Measurements from ENCODE around the gene PRRT4. TPM values are rescaled to one million over a fixed set of nuclear protein-coding genes. Genes with fewer than 3 reads are reported as not detected.

Gene PRRT4
- total and polyA plus RNA-seq, 2 of the 13 experiments (the other 11 are each of a cell fraction or from before 2014, with no cell fraction given), result not detected

DNA sequence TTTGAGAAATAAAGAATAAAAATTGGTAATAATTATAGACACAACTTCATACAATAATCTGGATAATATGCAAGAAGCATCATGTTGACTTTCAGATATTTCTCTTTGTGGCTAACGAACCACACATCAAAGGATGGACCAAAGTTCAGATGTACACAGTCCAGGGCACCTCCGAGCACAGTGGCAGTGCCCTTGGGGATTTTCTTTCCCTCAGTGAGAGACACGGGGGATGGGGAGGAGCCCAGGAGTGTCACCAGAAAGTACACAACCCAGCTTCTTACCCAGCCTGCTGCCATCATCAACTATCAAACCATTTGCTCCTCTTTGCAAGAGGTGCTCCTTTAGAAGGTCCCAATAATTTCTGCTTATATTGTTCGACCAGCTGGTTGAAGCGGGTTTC lies 51.0 kb downstream of the PRRT4 start (continued):
- TF ChIP-seq, protein P1, sequence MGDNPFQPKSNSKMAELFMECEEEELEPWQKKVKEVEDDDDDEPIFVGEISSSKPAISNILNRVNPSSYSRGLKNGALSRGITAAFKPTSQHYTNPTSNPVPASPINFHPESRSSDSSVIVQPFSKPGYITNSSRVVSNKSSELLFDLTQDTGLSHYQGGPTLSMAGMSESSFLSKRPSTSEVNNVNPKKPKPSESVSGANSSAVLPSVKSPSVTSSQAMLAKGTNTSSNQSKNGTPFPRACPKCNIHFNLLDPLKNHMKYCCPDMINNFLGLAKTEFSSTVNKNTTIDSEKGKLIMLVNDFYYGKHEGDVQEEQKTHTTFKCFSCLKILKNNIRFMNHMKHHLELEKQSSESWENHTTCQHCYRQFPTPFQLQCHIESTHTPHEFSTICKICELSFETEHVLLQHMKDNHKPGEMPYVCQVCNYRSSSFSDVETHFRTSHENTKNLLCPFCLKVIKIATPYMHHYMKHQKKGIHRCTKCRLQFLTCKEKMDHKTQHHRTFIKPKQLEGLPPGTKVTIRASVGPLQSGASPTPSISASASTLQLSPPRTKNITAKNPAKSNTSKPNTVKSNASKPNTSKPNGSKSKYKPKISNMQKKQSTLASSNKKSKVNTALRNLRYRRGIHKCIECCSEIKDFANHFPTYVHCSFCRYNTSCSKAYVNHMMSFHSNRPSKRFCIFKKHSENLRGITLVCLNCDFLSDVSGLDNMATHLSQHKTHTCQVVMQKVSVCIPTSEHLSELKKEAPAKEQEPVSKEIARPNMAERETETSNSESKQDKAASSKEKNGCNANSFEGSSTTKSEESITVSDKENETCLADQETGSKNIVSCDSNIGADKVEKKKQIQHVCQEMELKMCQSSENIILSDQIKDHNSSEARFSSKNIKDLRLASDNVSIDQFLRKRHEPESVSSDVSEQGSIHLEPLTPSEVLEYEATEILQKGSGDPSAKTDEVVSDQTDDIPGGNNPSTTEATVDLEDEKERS (CRISPR knock-in tag; IDR thresholded peaks at IDR 0.05), result no peak
- peak; percentile 65; the same call in 1 of the 2 replicates for TF ChIP-seq NCOA2 (CRISPR knock-in tag; IDR thresholded peaks at IDR 0.05)
- TF ChIP-seq, protein P2, sequence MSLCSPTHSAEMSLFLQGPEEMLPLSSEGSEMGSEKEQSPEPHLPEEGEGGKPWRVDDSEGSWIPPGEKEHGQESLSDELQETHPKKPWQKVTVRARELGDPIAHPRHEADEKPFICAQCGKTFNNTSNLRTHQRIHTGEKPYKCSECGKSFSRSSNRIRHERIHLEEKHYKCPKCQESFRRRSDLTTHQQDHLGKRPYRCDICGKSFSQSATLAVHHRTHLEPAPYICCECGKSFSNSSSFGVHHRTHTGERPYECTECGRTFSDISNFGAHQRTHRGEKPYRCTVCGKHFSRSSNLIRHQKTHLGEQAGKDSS (CRISPR knock-in tag; IDR thresholded peaks at IDR 0.05; ENCODE audit: borderline replicate concordance, low read depth), result no peak
- TF ChIP-seq AHR (CRISPR knock-in tag; IDR thresholded peaks at IDR 0.05), result no peak
- TF ChIP-seq ZNF724P (CRISPR knock-in tag; IDR thresholded peaks at IDR 0.05; ENCODE audit: borderline replicate concordance), result no peak
- peak; percentile 38; the same call in 1 of the 2 replicates for TF ChIP-seq ISL2 (CRISPR knock-in tag; IDR thresholded peaks at IDR 0.05)
- TF ChIP-seq, protein P3, sequence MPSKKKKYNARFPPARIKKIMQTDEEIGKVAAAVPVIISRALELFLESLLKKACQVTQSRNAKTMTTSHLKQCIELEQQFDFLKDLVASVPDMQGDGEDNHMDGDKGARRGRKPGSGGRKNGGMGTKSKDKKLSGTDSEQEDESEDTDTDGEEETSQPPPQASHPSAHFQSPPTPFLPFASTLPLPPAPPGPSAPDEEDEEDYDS (CRISPR knock-in tag; IDR thresholded peaks at IDR 0.05), result no peak
- no peak for TF ChIP-seq FOXM1 (CRISPR knock-in tag; IDR thresholded peaks at IDR 0.05)
- no peak for TF ChIP-seq LCORL (IDR thresholded peaks at IDR 0.05)
- peak; percentile 42; the same call in 1 of the 2 replicates for TF ChIP-seq LCORL (CRISPR knock-in tag; IDR thresholded peaks at IDR 0.05)
- TF ChIP-seq CCAR2 (optimal IDR thresholded peaks at IDR 0.05; ENCODE audit: low read depth, low read length), result no peak
- TF ChIP-seq ZNF205 (CRISPR knock-in tag; IDR thresholded peaks at IDR 0.05), result no peak
- no peak for TF ChIP-seq BRD4 (CRISPR knock-in tag; IDR thresholded peaks at IDR 0.05)
- TF ChIP-seq PAF1 (CRISPR knock-in tag; IDR thresholded peaks at IDR 0.05), result no peak
- no peak for TF ChIP-seq WIZ (CRISPR knock-in tag; IDR thresholded peaks at IDR 0.05)
- no peak for TF ChIP-seq HCFC1 (IDR thresholded peaks at IDR 0.05; ENCODE audit: low read depth, low read length)
- TF ChIP-seq, protein P4, sequence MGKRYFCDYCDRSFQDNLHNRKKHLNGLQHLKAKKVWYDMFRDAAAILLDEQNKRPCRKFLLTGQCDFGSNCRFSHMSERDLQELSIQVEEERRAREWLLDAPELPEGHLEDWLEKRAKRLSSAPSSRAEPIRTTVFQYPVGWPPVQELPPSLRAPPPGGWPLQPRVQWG (CRISPR knock-in tag; IDR thresholded peaks at IDR 0.05; ENCODE audit: borderline replicate concordance, low read depth), result no peak
- TF ChIP-seq STAG1 (CRISPR knock-in tag; IDR thresholded peaks at IDR 0.05), result no peak
- no peak for TF ChIP-seq ZMYM2 (CRISPR knock-in tag; IDR thresholded peaks at IDR 0.05)
- TF ChIP-seq, protein P5, sequence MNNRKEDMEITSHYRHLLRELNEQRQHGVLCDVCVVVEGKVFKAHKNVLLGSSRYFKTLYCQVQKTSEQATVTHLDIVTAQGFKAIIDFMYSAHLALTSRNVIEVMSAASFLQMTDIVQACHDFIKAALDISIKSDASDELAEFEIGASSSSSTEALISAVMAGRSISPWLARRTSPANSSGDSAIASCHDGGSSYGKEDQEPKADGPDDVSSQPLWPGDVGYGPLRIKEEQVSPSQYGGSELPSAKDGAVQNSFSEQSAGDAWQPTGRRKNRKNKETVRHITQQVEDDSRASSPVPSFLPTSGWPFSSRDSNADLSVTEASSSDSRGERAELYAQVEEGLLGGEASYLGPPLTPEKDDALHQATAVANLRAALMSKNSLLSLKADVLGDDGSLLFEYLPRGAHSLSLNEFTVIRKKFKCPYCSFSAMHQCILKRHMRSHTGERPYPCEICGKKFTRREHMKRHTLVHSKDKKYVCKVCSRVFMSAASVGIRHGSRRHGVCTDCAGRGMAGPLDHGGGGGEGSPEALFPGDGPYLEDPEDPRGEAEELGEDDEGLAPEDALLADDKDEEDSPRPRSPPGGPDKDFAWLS (CRISPR knock-in tag; IDR thresholded peaks at IDR 0.05; ENCODE audit: borderline replicate concordance), result no peak
- no peak for TF ChIP-seq TCF12 (IDR thresholded peaks at IDR 0.05)
- TF ChIP-seq TCF12 (CRISPR knock-in tag; IDR thresholded peaks at IDR 0.05), result no peak
- TF ChIP-seq, protein P6, sequence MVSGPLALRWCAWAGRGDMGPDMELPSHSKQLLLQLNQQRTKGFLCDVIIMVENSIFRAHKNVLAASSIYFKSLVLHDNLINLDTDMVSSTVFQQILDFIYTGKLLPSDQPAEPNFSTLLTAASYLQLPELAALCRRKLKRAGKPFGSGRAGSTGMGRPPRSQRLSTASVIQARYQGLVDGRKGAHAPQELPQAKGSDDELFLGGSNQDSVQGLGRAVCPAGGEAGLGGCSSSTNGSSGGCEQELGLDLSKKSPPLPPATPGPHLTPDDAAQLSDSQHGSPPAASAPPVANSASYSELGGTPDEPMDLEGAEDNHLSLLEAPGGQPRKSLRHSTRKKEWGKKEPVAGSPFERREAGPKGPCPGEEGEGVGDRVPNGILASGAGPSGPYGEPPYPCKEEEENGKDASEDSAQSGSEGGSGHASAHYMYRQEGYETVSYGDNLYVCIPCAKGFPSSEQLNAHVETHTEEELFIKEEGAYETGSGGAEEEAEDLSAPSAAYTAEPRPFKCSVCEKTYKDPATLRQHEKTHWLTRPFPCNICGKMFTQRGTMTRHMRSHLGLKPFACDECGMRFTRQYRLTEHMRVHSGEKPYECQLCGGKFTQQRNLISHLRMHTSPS (CRISPR knock-in tag; IDR thresholded peaks at IDR 0.05; ENCODE audit: low read depth), result peak; percentile 85; the same call in 1 of the 2 replicates
- peak; percentile 42; the same call in 1 of the 2 replicates for TF ChIP-seq SAP130 (CRISPR knock-in tag; IDR thresholded peaks at IDR 0.05; ENCODE audit: low read depth)
- TF ChIP-seq ZSCAN12 (CRISPR knock-in tag; IDR thresholded peaks at IDR 0.05), result no peak

All from HepG2 (cell line).